ENCODE measurements around the gene PIK3R4. TPM values are rescaled to one million over a fixed set of nuclear protein-coding genes. Genes with fewer than 3 reads are reported as not detected.

PIK3R4 gene
- total RNA-seq, 1 donor from 2014 or later, result 26.6 TPM

DNA sequence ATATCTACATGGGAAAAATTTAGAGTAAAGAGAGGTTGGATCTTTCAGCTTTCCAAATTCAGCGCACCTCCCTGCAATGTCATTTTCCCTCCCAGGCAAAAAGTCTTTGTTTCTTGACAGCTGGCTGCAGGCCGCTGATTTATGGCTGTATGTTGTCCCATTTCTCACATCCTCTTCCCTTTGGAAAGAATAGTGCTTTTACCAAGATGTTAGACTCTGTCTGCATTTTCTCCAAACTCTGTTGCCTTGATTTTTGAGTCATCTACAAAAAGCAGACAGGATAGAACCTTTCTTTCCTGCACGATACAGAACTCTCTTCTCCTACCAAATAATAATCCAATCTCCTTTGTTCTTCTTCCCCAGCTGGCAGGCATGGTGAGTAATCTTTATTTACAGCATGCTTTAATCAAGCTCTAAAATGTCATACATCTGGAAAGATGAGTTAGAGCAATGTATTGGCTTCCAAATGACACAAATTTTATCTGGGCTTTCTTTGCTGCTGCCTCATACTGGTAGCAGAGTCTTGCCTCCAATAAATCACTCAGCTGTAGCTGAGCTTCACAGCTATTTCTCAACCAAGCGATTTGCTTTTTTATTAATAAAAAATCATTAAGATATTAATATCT is 101.9 kb downstream of the PIK3R4 start:
- Mint-ChIP-seq H3K4me3 (no peak overlapping the region), H3K4me1 (peaks cover 3% of the 10 kb centered on the region), H3K9me3 (no peaks in the 10 kb centered on the region), H3K36me3 (no peaks in the 10 kb centered on the region), H3K27ac (no peak overlapping the region), H3K27me3 (ENCODE audit: low read depth) (no peaks in the 10 kb centered on the region)
- no peak for DNase-seq (ENCODE audit: low spot score in 2 of 2, unreplicated experiment in 2 of 2)
- TF ChIP-seq, protein P1, sequence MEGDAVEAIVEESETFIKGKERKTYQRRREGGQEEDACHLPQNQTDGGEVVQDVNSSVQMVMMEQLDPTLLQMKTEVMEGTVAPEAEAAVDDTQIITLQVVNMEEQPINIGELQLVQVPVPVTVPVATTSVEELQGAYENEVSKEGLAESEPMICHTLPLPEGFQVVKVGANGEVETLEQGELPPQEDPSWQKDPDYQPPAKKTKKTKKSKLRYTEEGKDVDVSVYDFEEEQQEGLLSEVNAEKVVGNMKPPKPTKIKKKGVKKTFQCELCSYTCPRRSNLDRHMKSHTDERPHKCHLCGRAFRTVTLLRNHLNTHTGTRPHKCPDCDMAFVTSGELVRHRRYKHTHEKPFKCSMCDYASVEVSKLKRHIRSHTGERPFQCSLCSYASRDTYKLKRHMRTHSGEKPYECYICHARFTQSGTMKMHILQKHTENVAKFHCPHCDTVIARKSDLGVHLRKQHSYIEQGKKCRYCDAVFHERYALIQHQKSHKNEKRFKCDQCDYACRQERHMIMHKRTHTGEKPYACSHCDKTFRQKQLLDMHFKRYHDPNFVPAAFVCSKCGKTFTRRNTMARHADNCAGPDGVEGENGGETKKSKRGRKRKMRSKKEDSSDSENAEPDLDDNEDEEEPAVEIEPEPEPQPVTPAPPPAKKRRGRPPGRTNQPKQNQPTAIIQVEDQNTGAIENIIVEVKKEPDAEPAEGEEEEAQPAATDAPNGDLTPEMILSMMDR (IDR thresholded peaks at IDR 0.05; ENCODE audit: unreplicated experiment), result no peak

DNA sequence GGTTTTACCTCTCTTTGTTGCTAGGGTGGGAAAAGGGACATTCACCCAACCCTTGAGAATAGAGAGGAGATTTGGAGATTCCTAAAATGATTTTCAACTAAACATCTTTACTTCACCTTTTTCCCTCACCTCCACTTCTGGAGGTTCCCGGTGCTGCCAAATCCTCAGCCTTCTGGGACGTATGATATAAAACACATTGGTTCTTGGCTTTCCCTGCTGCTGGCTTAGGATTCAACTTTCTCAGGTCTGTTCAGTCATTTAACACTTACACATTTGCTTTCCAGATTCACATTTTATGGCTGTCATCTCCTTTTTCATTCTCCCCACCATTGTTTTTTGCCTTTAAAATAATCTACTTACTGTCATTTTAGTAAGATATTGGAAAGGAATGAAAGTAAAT is 106.6 kb downstream of the PIK3R4 start:
- Mint-ChIP-seq H3K36me3 (no peaks in the 10 kb centered on the region), H3K27ac (no peak overlapping the region), H3K27me3 (ENCODE audit: low read depth) (no peaks in the 10 kb centered on the region), H3K9me3 (peaks cover 3% of the 10 kb centered on the region), H3K4me1 (peaks cover 11% of the 10 kb centered on the region), H3K4me3 (no peak overlapping the region)
- TF ChIP-seq, protein P1 (IDR thresholded peaks at IDR 0.05; ENCODE audit: unreplicated experiment), result no peak
- DNase-seq (ENCODE audit: low spot score in 2 of 2, unreplicated experiment in 2 of 2), result no peak

DNA sequence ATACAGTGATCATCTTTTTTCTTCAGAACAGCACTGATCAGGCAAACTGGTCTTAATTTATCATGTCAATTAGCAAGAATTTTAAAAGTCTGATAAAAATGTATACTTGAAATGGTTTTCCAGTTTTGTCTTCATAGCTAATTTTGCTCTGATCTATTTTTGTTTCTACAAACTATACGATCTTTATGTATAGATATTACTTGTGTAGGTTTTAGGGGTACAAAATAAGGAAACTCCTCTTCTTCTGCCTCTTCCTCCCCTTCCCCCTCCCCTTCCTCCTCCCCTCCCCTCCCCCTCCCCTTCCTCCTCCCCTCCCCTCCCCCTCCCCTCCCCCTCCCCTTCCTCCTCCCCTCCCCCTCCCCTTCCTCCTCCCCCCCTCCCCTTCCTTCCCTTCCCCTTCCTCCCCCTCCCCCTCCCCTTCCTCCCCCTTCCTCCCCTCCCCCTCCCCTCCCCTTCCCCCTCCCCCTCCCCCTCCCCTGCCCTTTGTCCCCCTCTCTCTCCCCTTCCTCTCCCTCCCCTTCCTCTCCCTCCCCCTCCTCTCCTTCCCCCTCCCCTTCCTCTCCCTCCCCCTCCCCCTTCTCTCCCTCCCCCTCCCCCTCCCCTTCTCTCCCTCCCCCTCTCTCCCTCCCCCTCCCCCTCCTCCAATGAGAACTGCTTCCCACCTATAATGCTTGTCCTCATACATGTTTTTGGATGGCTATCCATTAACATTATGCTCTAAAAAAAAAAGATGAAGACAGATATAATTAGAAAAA is 110.0 kb downstream of the PIK3R4 start:
- Mint-ChIP-seq H3K4me1 (peaks cover 8% of the 10 kb centered on the region), H3K27ac (no peak overlapping the region), H3K4me3 (no peak overlapping the region), H3K36me3 (no peaks in the 10 kb centered on the region), H3K27me3 (ENCODE audit: low read depth) (no peaks in the 10 kb centered on the region), H3K9me3 (peaks cover 3% of the 10 kb centered on the region)
- TF ChIP-seq, protein P1 (IDR thresholded peaks at IDR 0.05; ENCODE audit: unreplicated experiment), result no peak
- DNase-seq (ENCODE audit: low spot score in 2 of 2, unreplicated experiment in 2 of 2), result no peak

DNA sequence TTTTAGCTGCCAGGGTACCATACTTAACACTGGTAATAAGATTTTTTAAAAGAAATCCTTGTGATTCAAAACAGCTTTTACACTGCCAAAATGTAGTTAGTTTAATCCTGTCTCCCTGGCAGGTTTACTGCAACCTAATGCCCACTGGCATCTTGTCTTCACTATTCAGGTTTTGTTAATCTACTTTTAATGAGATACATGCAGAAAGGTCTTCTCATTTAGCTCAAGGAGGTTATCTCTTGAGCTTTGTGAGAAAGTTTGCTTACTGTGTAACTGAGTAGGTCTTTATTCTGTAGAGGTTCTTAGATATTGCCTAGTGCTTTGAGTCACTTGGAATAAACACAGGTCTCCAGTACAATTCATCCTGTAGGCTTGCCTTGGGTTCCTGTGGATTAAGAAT is 110.7 kb downstream of the PIK3R4 start:
- Mint-ChIP-seq H3K27me3 (ENCODE audit: low read depth) (no peaks in the 10 kb centered on the region), H3K4me3 (no peak overlapping the region), H3K36me3 (no peaks in the 10 kb centered on the region), H3K9me3 (peaks cover 3% of the 10 kb centered on the region), H3K27ac (no peak overlapping the region), H3K4me1 (peaks cover 8% of the 10 kb centered on the region)
- no peak for DNase-seq (ENCODE audit: low spot score in 2 of 2, unreplicated experiment in 2 of 2)
- TF ChIP-seq, protein P1 (IDR thresholded peaks at IDR 0.05; ENCODE audit: unreplicated experiment), result no peak

DNA sequence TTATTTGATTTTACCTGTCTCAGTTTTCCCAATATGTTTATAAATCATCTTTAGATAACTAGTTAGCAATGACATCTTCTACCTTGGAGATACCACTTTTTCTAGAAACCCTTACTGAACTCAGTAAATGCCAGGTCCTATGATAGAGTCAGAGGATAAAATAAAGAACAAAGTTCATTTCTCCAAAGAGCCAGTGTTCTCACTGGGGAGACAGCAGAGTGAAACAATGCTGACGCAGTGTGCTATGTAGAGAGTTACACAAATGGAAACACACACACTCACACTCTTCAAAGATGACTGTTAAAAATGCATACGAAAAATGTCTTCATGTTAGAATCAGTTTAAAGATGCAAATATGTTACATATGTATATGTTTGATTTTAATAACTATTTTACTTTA is 111.3 kb downstream of the PIK3R4 start:
- TF ChIP-seq, protein P1 (IDR thresholded peaks at IDR 0.05; ENCODE audit: unreplicated experiment), result no peak
- no peaks in the 10 kb centered on the region for H3K27me3 Mint-ChIP-seq (ENCODE audit: low read depth)
- H3K4me1 Mint-ChIP-seq, result peaks cover 8% of the 10 kb centered on the region
- peaks cover 3% of the 10 kb centered on the region for H3K9me3 Mint-ChIP-seq
- no peak overlapping the region for H3K27ac Mint-ChIP-seq
- H3K36me3 Mint-ChIP-seq, result no peaks in the 10 kb centered on the region
- no peak for DNase-seq (ENCODE audit: low spot score in 2 of 2, unreplicated experiment in 2 of 2)
- no peak overlapping the region for H3K4me3 Mint-ChIP-seq

Other genes with a start within 250 kb of the PIK3R4 start
- gene COL6A6, start 229.7 kb downstream of the PIK3R4 start, total RNA-seq, result 13.3 to 14.0 TPM (median 13.7 TPM) in 3 replicates
- 88.8 to 98.4 TPM (median 92.0 TPM) in 3 replicates for gene ATP2C1, start 147.3 kb upstream of the PIK3R4 start, total RNA-seq